A549 (cell line): Measurements from ENCODE around the gene C19orf67. TPM values are rescaled to one million over a fixed set of nuclear protein-coding genes. Genes with fewer than 3 reads are reported as not detected.

Experiments used
- ATAC-seq, 2 experiments: fragments of 200-7000 bp in 1 of 2; fragments of >200 bp in 1 of 2; cut with Nextera tagmentation in 1 of 2; cut with Tn5 transposase in 1 of 2; 3 replicates each; pipeline versions ENCODE4 v1.8.0 to v1.9.1; 2018 to 2020; ENCODE audit warnings: mild to moderate bottlenecking in 1 of 2, moderate library complexity in 1 of 2
- CTCF ChIA-PET: fragments of 300-600 bp; sonication (Branson Sonifier 250); formaldehyde crosslinking; extraction: SDS; loops from one replicate; lab custom pipeline; 2021; ENCODE audit warnings: antibody characterized with exemption, inconsistent platforms; lab: Yijun Ruan, JAX
- POLR2A ChIA-PET: fragments of 350-600 bp; formaldehyde crosslinking; extraction: SDS; loops from one replicate; lab custom pipeline; 2021; ENCODE audit warnings: antibody characterized with exemption, inconsistent platforms; lab: Yijun Ruan, JAX
- DNase-seq, 2 experiments: peaks; one replicate each; pipeline versions ENCODE4 v3.0.0 to v3.0.0-alpha.2; 2011 to 2016; ENCODE audit warnings: low read depth in 1 of 2, low spot score in 1 of 2
- FAIRE-seq: peaks from 2 replicates; lab custom pipeline; 2011; peaks lifted over from hg19 to GRCh38; lab: Jason Lieb, UNC
- H3K27ac ChIP-seq, 2 experiments: fragments of >200 bp; sonication (Bioruptor Twin); formaldehyde crosslinking; 3 replicates each; pipeline ENCODE4 v1.5.1; 2016 to 2017
- H3K4me1 ChIP-seq: fragments of >200 bp; sonication (Bioruptor Twin); formaldehyde crosslinking; 3 replicates; pipeline ENCODE4 v1.6.1; 2016
- H3K4me2 ChIP-seq: fragments of >200 bp; sonication (Bioruptor Twin); formaldehyde crosslinking; 3 replicates; pipeline ENCODE4 v1.6.1; 2016
- H3K4me3 ChIP-seq: fragments of >200 bp; sonication (Bioruptor Twin); formaldehyde crosslinking; 3 replicates; pipeline ENCODE4 v1.5.1; 2016
- H3K9me3 ChIP-seq: fragments of >200 bp; sonication (Bioruptor Twin); formaldehyde crosslinking; 3 replicates; pipeline ENCODE4 v1.6.1; 2016
- CBX2 ChIP-seq: fragments of 200-600 bp; sonication (generic); IDR thresholded peaks from 2 replicates; pipeline ENCODE4 v1.6.1; 2016; ENCODE audit warnings: low read depth, mild to moderate bottlenecking, borderline replicate concordance
- CEBPB ChIP-seq, 2 experiments: fragments of >200 bp in 1 of 2; sonication (Bioruptor Twin) in 1 of 2; formaldehyde crosslinking in 1 of 2; IDR thresholded peaks; 2 replicates each; pipeline ENCODE4 v1.6.1; 2012 to 2016
- FOSB ChIP-seq: fragments of 250-450 bp; sonication (Bioruptor Pico); IDR thresholded peaks from 2 replicates; pipeline ENCODE4 v1.5.0; 2020; ENCODE audit warnings: mild to moderate bottlenecking, moderate library complexity
- GATA3 ChIP-seq: IDR thresholded peaks from 2 replicates; pipeline ENCODE4 v1.6.1; 2012; ENCODE audit warnings: borderline replicate concordance
- HOXB5 ChIP-seq: fragments of 250-450 bp; sonication (Bioruptor Pico); IDR thresholded peaks from 2 replicates; pipeline ENCODE4 v1.5.0; 2020; ENCODE audit warnings: mild to moderate bottlenecking, moderate library complexity
- KDM1A ChIP-seq: fragments of 200-600 bp; sonication (generic); IDR thresholded peaks from 2 replicates; pipeline ENCODE4 v1.6.1; 2016; ENCODE audit warnings: low read depth, mild to moderate bottlenecking
- MAFK ChIP-seq: fragments of 450-650 bp; IDR thresholded peaks from 2 replicates; pipeline ENCODE4 v1.6.1; 2014; ENCODE audit not compliant: partially characterized antibody
- POLR2A ChIP-seq: IDR thresholded peaks from 2 replicates; pipeline ENCODE4 v1.6.1; 2012; ENCODE audit warnings: mild to moderate bottlenecking, low read length
- POLR2AphosphoS2 ChIP-seq: conservative IDR thresholded peaks from 2 replicates; pipeline ENCODE4 v1.6.1; 2012; ENCODE audit warnings: low read length, improper control_type of control experiment, inconsistent platforms
- RAD21 ChIP-seq, 2 experiments: fragments of >200 bp in 1 of 2; sonication (Bioruptor Twin) in 1 of 2; formaldehyde crosslinking in 1 of 2; IDR thresholded peaks in 1 of 2; conservative IDR thresholded peaks in 1 of 2; 2 replicates in 1 of 2; 3 replicates in 1 of 2; pipeline ENCODE4 v1.6.1; 2012 to 2018; ENCODE audit warnings: inconsistent platforms in 1 of 2
- RCOR1 ChIP-seq: fragments of 150-350 bp; IDR thresholded peaks from 2 replicates; pipeline ENCODE4 v1.6.1; 2014; ENCODE audit warnings: antibody characterized with exemption, low read length, low read depth
- RNF2 ChIP-seq: fragments of 200-600 bp; sonication (generic); IDR thresholded peaks from 2 replicates; pipeline ENCODE4 v1.6.1; 2016; ENCODE audit warnings: low read depth, mild to moderate bottlenecking, antibody characterized with exemption, moderate library complexity, borderline replicate concordance
- SMC3 ChIP-seq: fragments of >200 bp; sonication (Bioruptor Twin); formaldehyde crosslinking; IDR thresholded peaks from 3 replicates; pipeline ENCODE4 v1.6.1; 2018; ENCODE audit warnings: inconsistent platforms
- TP53 ChIP-seq: fragments of 250-450 bp; sonication (Bioruptor Pico); IDR thresholded peaks from 2 replicates; pipeline ENCODE4 v1.5.0; 2021; ENCODE audit warnings: mild to moderate bottlenecking, moderate library complexity
- WGBS: methylation state at CpG from one replicate; pipeline ENCODE4 v1.1.6; 2017; ENCODE audit errors: missing lambda C conversion rate; 5-methylcytosine and 5-hydroxymethylcytosine counted together
- polyA plus RNA-seq, 4 experiments: library from polyadenylated mRNA; depleted of rRNA in 3 of 4; stranded (reverse); fragments of >200 nt; fragmentation: RNase III in 1 of 4; extraction: RNeasy Plus Mini Kit Qiagen cat#74134 plus additional on column Dnase treatment in 1 of 4; gene quantifications; 2 replicates in 3 of 4; 3 replicates in 1 of 4; pipeline ENCODE4 v1.2.3, GENCODE V29; 2011 to 2017
- TF ChIP-seq, protein P1 (sequence below): IDR thresholded peaks from 2 replicates; pipeline ENCODE4 v1.6.1; 2012
- TF ChIP-seq, protein P2 (sequence below): fragments of 250-450 bp; sonication (Bioruptor Pico); IDR thresholded peaks from 2 replicates; pipeline ENCODE4 v1.5.0; 2021; ENCODE audit warnings: mild to moderate bottlenecking, moderate library complexity, borderline replicate concordance
- TF ChIP-seq, protein P3 (sequence below): fragments of 150-350 bp; IDR thresholded peaks from 2 replicates; pipeline ENCODE4 v1.6.1; 2014; ENCODE audit warnings: low read depth, mild to moderate bottlenecking, low read length
- TF ChIP-seq, protein P4 (sequence below): fragments of 200-600 bp; sonication (generic); IDR thresholded peaks from 2 replicates; pipeline ENCODE4 v1.6.1; 2016; ENCODE audit warnings: antibody characterized with exemption, mild to moderate bottlenecking, moderate library complexity

Gene C19orf67
- polyA plus RNA-seq, 2 of the 4 experiments (the other 2 are of a cell fraction) = not detected

DNA sequence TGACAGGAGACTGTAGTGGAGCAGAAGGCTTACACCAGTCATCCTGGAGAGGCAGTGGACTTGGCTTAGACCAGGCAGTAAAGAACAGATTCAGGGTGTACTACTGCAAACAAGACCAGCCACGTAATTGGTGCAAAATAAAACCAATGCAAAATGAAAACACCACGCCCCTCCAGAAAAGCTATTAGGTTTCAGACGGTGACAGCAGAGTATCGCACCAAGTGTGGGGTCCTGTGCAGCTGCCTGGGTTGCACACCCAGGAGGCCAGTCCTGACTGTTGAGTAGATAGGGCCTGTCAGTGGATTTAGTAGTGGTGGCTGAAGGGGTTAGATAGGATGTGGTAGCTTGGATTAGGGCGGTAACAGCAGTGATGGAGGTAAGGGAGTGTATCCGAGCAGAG, 37.3 kb upstream of the C19orf67 start (continued):
- no peak for TF ChIP-seq POLR2AphosphoS2

DNA sequence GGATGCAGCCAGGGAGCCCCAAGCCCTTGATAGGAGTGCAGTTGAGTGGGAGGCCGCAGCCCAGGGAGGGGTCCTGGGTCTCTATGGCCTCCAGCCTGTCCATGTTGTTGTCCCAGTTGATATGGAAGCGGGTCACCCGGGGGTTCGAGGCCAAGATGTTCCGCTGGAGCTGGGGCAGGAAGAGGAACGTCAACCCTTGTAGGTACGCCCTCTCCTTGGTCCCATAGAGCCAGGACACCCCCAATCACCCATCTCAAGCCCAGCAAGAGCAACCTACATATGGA, 34.9 kb upstream of the C19orf67 start:
- H3K4me3 ChIP-seq = no peak overlapping the region
- FAIRE-seq = no peak
- TF ChIP-seq, protein P1, sequence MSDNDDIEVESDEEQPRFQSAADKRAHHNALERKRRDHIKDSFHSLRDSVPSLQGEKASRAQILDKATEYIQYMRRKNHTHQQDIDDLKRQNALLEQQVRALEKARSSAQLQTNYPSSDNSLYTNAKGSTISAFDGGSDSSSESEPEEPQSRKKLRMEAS = no peak
- no peak for TF ChIP-seq TP53 (CRISPR knock-in tag)
- no peak for TF ChIP-seq RAD21 (conservative IDR thresholded peaks at IDR 0.05 in 1 of 2, IDR thresholded peaks at IDR 0.05 in 1 of 2)
- TF ChIP-seq, protein P2, sequence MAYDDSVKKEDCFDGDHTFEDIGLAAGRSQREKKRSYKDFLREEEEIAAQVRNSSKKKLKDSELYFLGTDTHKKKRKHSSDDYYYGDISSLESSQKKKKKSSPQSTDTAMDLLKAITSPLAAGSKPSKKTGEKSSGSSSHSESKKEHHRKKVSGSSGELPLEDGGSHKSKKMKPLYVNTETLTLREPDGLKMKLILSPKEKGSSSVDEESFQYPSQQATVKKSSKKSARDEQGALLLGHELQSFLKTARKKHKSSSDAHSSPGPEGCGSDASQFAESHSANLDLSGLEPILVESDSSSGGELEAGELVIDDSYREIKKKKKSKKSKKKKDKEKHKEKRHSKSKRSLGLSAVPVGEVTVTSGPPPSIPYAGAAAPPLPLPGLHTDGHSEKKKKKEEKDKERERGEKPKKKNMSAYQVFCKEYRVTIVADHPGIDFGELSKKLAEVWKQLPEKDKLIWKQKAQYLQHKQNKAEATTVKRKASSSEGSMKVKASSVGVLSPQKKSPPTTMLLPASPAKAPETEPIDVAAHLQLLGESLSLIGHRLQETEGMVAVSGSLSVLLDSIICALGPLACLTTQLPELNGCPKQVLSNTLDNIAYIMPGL (CRISPR knock-in tag) = no peak
- TF ChIP-seq, all 56 proteins: peak for 0
- CTCF ChIA-PET = interaction anchor here (0.6 to 2.3 kb wide), 2 partner anchors 16 to 228 kb away, joined by 3 to 10 read pairs; partner anchors contain the start of gene ASF1B
- Histone ChIP-seq H3K4me1 (peaks cover 17% of the 10 kb centered on the region), H3K9me3 (no peaks in the 10 kb centered on the region), H3K27ac (no peak overlapping the region), H3K4me2 (no peak overlapping the region)
- no peak for DNase-seq
- no peak for ATAC-seq
- 100% methylated on average over 7 of the region's 7 CpGs for WGBS
- POLR2A ChIA-PET = no interaction called here

DNA sequence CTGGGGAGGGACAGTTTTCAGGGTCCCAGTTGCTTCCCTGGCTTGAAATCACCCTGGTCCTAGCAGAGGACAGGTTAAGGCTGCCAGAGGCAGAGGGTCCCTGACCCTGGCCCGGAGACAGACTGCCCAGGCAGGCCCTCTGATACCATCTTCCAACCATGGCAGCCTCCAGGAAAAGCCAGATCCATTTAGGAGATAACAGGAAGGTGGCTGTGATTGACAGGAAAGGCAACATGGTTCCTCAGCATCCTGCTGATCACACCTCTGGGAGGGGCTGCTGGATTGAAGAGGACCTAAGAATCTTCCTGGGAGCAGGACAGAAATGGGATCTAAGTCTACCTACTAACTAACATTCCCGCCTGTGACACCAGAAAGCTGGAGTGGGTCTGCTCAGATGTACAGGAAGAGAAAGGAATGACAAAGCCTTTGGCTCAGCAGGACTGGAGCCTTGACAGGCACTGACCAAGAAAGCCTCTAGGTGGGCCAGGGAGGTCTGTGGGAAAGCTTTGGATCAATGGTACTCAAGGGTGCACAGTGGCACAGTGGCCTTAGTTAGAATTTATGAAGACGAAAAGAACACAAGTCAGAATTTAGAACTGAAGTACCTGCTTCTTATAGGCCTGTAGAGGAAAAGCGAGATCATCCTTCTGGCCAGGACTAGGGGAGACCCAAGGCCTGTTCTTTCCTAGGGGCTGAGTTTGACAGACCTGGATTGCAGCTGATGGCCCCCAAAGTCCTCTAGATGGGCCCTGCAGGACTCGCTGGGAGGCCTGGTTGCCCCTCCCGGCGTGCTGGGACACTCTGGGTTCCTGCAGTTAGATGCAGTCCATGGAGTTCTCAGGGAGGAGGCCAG, 34.3 kb upstream of the C19orf67 start:
- peaks cover 17% of the 10 kb centered on the region for H3K4me1 ChIP-seq
- 0 out of 6 replicates have a peak overlapping the region, but pooled peaks of 1 of the 2 experiments have one; percentile 96 for H3K27ac ChIP-seq
- ATAC-seq (no peak), DNase-seq (no peak), FAIRE-seq (no peak)
- CTCF ChIA-PET = interaction anchor here (2.3 kb wide), 1 partner anchor 17 kb away, joined by 10 read pairs; the partner anchor contains the start of gene ASF1B
- H3K9me3 ChIP-seq = no peaks in the 10 kb centered on the region
- TF ChIP-seq GATA3 (no peak), RAD21 (conservative IDR thresholded peaks at IDR 0.05 in 1 of 2, IDR thresholded peaks at IDR 0.05 in 1 of 2) (no peak), KDM1A (no peak), FOSB (CRISPR knock-in tag) (no peak), RCOR1 (no peak), CEBPB (IDR thresholded peaks at IDR 0.05) (no peak), CBX2 (no peak), MAFK (no peak), RNF2 (no peak)
- TF ChIP-seq, protein P3, sequence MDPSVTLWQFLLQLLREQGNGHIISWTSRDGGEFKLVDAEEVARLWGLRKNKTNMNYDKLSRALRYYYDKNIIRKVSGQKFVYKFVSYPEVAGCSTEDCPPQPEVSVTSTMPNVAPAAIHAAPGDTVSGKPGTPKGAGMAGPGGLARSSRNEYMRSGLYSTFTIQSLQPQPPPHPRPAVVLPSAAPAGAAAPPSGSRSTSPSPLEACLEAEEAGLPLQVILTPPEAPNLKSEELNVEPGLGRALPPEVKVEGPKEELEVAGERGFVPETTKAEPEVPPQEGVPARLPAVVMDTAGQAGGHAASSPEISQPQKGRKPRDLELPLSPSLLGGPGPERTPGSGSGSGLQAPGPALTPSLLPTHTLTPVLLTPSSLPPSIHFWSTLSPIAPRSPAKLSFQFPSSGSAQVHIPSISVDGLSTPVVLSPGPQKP = no peak
- no peak overlapping the region for H3K4me2 ChIP-seq
- POLR2A ChIA-PET = no interaction called here
- WGBS = 90% methylated on average over 7 of the region's 7 CpGs
- no peak overlapping the region for H3K4me3 ChIP-seq

DNA sequence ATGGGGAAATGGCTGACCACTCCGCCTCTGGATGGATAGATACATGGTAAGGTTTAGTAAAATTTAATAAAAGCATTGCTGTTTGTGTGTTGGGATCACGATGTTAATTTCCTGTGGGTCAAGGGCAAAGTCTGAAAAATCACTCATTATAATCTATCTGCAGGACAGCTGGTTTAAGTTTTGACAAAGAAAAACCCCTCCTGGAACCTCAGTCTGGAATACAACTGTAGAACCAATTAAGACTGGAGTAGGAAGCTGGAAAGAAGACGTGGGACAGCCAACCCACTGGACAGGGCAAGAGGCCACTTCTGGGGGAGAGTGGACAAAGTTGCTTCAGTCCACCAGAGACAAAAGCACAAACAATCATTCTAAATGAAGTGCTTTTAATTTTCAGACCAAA, 33.6 kb upstream of the C19orf67 start:
- Histone ChIP-seq H3K4me3 (no peak overlapping the region), H3K4me1 (peaks cover 17% of the 10 kb centered on the region), H3K4me2 (peak overlapping the region; percentile 89), H3K9me3 (no peaks in the 10 kb centered on the region), H3K27ac (peak overlapping the region in 1 of 2 experiments; percentile 96; a peak in 3 of 6 replicates)
- WGBS = 98% methylated on average over 3 of the region's 3 CpGs
- DNase-seq = no peak
- ATAC-seq = no peak
- FAIRE-seq = no peak
- ChIA-PET CTCF (interaction anchor here (2.3 kb wide), 1 partner anchor 18 kb away, joined by 10 read pairs; the partner anchor contains the start of gene ASF1B), POLR2A (interaction anchor here (1.0 kb wide), 1 partner anchor 17 kb away, joined by 3 read pairs; the partner anchor contains the start of gene ASF1B)
- TF ChIP-seq HOXB5 (CRISPR knock-in tag) = no peak
- TF ChIP-seq SMC3 = no peak
- TF ChIP-seq, protein P4, sequence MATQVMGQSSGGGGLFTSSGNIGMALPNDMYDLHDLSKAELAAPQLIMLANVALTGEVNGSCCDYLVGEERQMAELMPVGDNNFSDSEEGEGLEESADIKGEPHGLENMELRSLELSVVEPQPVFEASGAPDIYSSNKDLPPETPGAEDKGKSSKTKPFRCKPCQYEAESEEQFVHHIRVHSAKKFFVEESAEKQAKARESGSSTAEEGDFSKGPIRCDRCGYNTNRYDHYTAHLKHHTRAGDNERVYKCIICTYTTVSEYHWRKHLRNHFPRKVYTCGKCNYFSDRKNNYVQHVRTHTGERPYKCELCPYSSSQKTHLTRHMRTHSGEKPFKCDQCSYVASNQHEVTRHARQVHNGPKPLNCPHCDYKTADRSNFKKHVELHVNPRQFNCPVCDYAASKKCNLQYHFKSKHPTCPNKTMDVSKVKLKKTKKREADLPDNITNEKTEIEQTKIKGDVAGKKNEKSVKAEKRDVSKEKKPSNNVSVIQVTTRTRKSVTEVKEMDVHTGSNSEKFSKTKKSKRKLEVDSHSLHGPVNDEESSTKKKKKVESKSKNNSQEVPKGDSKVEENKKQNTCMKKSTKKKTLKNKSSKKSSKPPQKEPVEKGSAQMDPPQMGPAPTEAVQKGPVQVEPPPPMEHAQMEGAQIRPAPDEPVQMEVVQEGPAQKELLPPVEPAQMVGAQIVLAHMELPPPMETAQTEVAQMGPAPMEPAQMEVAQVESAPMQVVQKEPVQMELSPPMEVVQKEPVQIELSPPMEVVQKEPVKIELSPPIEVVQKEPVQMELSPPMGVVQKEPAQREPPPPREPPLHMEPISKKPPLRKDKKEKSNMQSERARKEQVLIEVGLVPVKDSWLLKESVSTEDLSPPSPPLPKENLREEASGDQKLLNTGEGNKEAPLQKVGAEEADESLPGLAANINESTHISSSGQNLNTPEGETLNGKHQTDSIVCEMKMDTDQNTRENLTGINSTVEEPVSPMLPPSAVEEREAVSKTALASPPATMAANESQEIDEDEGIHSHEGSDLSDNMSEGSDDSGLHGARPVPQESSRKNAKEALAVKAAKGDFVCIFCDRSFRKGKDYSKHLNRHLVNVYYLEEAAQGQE = no peak
- TF ChIP-seq POLR2A = no peak
